Daoy (cell line): ENCODE measurements around the gene CAPRIN2. TPM values are rescaled to one million over a fixed set of nuclear protein-coding genes. Genes with fewer than 3 reads are reported as not detected.
A peak's percentile ranks its signal among the peaks of the same experiment; 100 is the strongest.

Experiments used
- DNase-seq: peaks from one replicate; pipeline ENCODE4 v3.0.0-alpha.2; 2015; ENCODE audit warnings: low read depth
- total RNA-seq: library from RNA; depleted of rRNA; stranded (reverse); fragments of >200 nt; shearing (Covaris generic); gene quantifications from 2 replicates; pipeline ENCODE4 v1.2.3, GENCODE V29; 2014; rRNA removed

Gene CAPRIN2, protein sequence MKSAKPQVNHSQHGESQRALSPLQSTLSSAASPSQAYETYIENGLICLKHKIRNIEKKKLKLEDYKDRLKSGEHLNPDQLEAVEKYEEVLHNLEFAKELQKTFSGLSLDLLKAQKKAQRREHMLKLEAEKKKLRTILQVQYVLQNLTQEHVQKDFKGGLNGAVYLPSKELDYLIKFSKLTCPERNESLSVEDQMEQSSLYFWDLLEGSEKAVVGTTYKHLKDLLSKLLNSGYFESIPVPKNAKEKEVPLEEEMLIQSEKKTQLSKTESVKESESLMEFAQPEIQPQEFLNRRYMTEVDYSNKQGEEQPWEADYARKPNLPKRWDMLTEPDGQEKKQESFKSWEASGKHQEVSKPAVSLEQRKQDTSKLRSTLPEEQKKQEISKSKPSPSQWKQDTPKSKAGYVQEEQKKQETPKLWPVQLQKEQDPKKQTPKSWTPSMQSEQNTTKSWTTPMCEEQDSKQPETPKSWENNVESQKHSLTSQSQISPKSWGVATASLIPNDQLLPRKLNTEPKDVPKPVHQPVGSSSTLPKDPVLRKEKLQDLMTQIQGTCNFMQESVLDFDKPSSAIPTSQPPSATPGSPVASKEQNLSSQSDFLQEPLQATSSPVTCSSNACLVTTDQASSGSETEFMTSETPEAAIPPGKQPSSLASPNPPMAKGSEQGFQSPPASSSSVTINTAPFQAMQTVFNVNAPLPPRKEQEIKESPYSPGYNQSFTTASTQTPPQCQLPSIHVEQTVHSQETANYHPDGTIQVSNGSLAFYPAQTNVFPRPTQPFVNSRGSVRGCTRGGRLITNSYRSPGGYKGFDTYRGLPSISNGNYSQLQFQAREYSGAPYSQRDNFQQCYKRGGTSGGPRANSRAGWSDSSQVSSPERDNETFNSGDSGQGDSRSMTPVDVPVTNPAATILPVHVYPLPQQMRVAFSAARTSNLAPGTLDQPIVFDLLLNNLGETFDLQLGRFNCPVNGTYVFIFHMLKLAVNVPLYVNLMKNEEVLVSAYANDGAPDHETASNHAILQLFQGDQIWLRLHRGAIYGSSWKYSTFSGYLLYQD
- 11.7 and 14.8 TPM in 2 replicates for total RNA-seq

DNA sequence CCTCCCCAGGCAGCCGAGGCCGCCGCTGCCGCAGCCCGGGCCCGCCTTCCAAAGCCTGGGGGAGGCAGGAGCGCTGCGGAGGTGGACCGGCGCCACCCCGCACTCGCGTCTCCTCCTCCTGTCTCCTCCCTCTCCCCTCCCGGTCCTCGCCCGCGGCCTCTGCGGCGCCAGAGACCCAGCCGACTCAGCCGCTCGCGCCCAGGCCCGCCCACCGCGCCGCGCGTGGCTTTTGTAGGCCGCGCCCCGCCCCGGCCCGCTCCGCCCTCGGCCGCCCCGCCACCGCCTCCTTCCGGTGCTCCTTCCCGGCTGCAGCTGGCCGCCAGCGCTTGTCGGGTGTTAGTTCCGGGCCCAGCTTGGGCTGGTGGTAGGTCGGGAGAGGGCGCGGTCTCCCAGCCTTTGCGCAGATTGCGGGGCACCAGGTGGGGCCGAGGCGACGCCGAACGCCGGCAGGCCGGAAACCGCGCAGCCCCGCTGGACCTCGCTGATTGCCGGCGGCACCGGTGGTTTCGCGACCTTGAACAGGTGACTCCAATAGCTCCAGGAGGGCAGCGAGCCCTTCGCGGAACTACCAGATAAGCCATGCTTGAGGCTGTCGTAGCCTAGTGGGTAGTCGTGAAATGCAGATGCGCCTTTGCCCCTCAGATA, at the start of gene CAPRIN2:
TSS of gene CAPRIN2 (minus strand) at position 202 of the 645 bp plus-strand sequence. CDS start 1,431 bp downstream, outside the sequence.
- DNase-seq = peak; percentile 99

DNA sequence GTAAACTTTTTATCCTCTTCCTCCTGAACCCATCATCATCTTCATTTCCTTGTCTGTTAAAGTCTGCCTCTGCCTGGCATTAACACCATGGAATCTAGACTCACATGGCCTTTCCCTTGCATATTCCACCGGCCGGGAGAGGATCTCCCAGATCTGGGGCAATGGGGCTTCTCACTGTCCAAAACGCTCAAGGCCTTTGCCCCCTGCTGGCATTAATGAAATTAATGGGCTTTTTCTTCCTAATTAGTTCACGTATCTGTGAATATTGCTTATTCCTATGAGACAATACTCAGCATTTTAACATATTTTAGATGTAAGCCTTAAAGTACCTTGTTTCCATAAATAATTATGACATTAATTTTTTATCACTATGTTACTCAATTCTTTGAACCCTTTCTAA, 42.9 kb upstream of the CAPRIN2 start:
- no peak for DNase-seq

DNA sequence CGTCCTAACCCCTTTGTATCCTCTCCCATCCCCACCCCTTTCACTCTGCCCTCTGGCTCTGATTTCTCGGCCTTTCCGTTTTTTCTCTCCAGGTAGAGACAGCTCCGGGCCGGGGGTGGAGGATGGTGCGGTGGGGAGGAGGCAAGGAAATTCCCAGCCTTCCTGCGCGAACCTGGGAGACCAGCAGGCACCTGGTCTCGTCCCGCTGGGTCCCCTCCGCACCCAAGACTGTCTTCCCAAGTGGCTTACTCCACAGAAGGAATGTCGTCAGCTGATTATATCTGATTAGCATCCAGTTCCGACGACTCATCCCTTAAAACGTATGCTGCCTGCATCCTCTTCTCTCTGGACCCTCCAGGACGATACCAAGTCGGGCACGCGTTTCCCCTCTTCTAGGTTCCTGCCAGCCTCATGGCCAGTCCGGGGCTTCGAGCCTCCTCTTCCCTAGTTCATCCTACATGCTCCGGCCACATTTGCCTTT, 42.2 kb upstream of the CAPRIN2 start:
- peak; percentile 68 for DNase-seq

DNA sequence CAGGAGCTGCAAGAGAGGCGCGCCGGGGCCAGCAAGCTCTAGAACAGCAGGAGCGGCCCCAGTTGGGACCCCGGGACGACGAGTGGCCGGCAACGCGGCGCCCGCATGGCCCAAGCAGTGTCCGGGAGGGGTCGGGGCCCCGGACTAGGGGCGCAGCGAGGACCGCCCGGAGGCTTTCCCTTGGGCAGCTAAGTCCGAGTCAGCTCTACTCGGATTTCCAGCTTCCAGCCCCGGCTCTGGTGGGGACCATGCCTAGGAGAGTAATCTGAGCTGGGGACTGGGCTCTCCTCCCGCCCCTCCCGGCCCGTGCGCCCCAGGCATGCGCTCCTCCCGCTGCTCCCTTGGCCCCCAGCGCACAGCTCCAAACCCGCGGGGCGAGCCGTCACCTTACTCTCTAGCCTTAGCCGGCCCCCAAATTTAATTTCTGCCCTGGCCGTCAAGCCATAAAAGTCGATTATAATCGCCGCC, 41.6 kb upstream of the CAPRIN2 start:
- peak; percentile 83 for DNase-seq

DNA sequence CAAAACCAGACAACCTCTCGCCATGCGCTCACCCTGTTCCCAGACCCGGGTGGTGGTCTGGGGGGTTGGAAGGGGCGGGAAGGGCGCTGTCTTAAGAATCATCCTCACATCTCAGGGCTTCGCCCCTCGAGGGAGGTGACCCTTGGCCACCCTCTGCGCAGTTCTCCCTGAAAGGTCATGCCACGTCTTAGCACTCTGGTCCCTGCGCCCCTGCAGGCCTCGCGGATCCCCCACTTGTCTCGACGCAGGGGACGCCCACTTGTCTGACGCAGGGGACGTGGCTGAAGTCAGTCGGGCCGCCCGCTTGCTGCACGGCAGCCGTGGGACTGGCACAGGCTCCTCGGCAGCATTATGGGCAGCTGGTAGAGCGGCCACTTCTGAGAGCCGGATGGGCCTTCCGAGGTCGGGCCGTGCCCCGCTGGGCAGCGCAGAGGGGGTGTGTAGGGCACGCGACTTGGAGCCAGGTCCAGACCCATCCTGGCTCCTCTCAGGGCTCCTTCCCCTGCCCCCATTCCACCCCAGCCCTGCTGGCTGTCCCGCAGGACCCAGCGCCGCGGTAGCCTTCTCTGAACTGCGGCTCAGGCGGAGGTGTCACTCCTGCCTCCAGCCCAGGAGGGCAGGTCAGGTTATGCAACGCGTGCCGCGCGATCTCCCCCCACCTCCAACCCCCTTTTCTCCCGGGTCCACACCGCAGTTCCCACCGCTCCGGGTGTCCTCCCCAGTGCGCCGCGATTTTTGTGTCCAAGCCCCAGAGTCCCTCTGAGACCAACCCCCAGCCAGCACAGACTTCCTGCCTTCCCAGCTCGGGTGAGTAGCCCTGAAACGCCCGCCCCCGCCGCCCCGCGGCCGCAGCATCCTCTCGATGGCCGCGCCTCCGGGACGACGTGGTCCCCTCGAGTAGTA, 40.9 kb upstream of the CAPRIN2 start:
- DNase-seq = peak; percentile 94

DNA sequence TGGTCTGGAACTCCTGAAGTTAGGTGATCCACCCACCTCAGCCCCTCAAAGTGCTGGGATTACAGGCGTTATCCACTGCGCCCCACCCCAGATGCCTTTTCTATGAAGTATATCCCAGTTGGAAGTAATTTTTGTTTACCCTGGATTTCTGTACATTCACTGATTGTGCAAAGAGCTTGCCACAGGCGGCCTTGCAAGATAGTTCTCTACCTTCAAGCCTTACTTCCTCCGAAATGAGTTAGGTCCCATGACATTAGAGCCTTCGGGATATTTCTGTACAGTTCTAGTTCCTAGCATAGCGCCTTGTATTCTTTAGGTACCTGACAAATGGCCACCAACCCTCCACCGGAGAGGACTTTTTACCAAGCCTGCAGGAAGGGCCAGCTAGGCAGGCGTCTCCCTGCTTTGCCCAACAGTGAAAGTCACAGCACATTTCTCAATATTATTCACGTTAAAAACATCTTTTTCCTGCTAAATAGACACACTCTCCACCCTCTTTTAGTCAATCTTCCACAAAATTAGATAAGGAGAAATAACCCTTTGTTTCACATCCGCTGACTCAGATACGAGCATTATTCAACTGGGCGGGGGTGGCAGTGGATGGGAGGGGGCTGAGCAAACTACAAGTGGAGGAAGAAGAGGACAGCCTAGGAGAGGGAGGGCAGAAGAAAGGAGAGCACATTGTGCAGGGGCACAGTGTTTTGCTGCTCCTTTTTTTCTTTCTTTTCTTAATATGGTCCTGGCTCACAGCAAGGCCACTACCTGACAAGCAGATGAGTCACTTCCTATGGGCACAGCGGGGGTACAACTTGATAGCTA, 40.0 kb upstream of the CAPRIN2 start:
- DNase-seq = peak; percentile 98

DNA sequence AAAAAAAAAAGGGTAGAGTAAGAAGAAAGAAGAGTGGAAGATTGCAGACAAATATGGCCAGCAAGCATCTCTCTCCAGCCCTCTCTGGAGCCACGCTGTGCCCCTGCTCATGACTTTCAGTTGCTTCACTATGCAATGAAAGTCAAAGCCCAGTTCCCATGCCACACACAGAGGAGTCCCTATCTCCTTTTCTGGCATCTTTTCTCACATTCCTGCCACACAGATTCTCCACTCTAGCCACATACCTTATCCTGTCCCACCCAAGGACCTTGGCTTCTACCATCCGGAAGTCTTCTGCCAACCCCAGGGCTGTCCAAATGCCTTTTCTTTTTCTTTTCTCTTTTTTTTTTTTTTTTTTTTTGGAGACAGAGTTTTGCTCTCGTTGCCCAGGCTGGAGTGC, 39.3 kb upstream of the CAPRIN2 start:
- peak; percentile 38 for DNase-seq

DNA sequence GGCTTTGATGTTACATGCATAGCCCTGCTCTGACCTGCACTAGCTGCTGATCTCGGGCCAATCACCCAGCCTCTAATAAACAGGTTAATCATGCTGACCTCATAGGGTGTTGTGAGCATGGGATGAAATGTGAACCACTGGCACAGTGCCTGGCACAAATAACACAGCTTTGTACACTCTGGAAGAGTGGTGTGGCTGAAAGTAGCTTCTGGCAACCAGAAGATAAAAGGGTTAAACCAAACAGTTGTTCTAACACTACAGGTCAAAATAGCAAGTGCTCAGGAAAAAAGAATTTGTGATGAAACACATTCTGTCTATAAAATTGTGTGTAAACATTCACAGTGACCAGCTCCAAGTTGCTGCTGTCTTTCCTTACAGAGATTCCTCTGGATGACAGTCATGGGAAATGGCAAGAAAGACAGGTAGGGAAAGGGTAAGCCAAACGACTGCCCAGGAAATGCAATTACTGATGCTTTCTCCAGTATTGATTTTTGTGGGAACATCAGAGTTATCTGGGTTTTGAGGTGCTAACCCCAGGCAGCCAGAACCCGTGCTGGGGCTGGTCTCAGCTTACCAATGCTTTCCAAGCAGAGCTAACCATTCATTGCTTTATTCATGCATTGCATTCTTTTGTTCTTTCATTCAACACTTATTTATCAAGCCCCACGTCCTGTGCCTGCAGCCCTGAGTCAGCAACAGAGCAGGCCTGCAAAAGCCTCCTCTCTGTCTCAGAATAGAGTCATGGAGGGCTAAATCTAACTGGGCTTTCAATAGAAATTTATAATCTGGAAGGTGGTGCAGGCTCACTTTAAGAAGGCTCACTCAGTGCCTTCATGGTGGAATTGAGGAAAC, 38.1 kb upstream of the CAPRIN2 start:
- peak; percentile 57 for DNase-seq

DNA sequence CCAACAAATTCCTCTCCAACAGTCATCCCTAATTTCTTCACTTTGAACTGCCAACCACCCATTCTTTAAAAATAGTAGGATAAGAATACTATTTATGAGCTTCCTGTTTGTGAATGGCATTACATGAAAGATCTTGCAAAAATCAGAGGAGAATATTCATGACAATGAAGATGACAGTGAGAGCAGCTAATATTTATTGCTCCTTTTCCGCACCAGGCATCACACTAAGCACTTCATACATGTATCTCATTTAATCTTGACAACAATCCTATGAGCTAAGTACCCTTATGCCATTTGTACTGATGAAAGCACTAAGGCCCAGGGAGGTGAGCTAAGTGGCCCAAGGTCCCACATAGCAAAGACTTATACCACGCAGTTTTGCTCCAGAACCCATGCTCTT, 37.3 kb upstream of the CAPRIN2 start:
- DNase-seq = no peak

DNA sequence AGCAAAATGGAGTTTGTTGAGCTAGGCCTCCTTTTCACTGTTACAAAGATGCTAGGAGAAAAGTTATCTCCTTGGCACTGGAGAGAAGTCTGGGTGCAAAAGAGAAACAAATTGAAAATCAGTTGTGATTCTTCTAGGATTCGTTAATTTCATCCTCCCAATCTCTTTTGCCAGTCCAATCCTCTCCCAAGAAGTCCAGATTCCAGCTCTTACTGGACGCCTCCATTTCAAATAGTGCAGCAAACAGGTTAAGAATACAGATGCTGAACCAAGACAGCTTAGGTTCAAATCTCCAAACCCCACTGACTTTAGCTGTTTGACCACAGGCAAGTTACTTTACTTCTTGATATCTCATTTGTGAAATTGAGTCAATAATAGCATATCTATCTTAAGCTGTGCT, 34.0 kb upstream of the CAPRIN2 start:
- no peak for DNase-seq

DNA sequence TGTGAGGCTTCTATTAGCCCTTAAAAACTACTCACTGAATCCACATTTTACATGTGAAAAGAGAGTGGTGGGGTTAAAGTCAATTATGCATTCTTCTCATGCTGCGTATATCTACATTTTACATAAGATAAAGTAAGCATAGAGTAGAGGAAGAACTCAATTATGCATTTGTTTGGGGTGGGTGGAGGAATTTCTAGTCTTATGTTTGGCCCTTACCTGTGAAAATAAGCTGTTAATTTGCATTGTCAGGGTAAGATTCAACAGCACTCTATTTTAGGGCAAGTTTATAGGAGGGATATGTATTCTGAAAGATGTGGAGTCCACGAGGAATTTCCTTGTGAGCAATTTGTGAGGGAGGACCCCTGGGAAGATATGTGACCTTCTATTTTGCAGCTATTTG, 30.9 kb upstream of the CAPRIN2 start:
- no peak for DNase-seq

DNA sequence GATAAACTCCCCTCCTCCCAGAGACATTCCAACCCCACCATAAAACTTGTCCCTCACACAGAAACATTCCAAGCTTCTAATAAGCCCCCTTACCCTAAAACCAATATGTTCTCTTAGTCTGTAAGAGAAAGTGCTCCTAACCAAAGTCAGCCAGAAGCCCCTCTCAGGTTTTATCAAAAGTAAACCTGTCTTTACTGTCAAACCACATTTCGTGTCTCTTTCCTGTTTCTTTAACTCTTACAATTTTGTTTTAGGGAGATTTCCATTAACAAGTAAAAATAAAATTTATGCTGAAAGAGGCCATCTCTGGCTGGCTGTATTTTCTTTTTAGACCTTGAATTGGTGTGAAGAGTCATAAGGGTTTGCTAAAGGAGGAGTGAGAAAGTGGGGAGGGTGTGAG, 29.8 kb upstream of the CAPRIN2 start:
- no peak for DNase-seq

DNA sequence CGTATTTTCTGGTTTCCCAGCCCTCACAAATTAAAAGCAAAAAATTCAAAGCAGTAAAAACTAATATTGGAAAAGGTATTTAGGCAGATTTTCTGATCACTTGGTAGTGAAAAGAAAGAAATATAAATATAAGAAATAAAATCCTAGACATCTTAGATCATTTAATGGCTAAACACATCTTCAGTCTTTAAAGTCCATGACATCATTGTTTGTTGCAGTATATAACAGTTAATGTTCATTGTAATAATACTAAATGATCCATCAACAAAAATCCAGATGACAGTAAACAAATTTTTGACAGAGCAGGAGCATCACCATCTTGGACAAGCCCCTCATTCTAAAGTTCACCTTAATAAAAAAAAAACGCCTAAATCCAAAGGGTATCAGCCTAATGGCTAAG, 29.2 kb upstream of the CAPRIN2 start:
- no peak for DNase-seq

DNA sequence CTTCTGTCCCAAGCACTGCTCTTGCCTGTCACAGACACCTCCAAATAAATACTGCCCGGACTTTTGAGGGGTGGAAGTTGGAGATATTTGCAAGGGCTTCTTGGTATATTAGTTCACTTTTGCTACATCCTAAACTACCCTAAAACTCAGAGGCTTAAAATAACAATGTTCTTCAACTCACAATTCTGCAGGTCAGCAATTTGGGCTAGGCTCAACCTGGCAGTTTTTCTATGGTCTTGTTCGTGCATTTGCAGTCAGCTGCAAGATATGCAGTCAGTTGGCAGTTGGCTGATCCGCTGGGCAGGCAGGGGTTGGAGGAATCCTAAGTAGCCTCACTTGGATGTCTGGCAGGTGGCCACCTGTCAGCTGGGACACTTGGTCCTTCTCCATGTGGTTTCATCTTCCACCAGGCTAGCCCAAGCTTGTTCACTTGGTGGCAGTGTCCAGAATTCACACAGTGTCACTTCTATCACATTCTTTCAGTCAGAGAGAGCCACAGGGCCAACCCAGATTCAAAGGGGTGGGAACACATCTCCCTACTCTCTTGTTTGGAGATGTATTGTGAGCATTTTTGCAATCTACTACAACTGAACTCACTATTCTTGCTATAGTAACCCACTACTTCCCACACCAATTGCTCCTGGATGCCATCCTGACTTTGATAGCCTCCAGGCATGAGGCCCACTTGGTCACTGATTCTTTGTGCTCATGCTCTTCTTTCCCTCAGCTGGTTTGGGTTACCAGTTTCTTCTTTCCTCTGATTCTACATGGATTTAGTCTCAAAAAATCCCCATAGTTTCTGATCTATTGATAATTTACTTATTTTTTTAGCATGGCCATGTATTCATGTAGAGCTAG, 27.8 kb upstream of the CAPRIN2 start:
- DNase-seq = no peak

DNA sequence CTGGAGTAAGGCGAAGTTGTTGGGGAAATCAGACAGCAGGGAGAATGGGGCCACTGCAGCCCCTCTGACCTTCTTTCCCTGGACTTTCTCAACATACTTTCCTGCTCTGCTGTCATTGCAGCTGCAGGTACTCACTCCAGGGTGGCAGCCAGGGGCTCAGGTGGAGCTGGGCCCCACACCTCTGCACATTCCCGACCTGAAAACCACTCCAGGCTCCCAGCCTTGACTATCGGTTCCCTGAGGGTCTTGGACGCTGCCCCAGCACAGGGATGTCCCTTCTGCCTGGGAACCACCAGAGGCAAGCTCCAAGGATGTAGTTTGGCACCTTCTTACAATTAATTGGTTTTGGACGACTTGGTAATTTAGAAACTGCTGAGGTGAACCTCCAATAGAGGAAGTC, 24.8 kb upstream of the CAPRIN2 start:
- DNase-seq = no peak

DNA sequence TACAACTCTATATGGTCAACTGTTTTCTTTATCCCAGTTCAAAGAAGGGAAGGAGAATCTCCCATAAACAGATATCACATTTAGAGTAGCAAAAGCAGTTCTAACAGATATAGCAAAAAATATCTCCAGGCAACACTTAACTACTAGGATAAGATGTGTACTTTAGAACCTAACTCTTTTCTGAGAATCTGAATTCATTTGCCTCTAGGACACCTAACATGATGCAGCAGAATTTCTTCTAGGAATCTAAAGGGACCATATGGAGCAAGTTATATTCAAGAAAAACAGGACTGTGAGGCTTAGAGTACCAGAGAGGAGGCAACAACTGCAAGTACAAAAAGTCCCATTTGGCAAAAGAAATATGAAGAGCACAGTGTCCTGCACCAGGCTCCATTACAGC, 24.4 kb upstream of the CAPRIN2 start:
- DNase-seq = no peak

DNA sequence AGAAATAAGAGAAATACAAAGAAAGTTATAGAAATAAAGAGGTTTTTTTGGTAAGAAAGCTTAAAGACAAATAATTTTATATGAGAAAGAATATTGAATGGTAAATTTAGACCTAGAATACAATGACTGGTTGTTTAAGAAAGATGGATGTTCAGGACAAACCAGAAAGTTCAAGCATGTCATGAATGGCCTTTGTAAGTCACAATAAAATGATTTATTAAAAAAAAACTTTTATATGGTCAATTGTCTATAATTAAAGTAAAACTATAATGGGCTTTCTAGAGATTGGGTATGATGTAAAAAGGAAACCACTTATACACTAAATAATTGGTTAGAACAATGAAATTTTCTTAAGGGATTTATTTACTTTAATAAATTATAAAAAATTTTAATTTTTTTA, 19.8 kb upstream of the CAPRIN2 start:
- no peak for DNase-seq

DNA sequence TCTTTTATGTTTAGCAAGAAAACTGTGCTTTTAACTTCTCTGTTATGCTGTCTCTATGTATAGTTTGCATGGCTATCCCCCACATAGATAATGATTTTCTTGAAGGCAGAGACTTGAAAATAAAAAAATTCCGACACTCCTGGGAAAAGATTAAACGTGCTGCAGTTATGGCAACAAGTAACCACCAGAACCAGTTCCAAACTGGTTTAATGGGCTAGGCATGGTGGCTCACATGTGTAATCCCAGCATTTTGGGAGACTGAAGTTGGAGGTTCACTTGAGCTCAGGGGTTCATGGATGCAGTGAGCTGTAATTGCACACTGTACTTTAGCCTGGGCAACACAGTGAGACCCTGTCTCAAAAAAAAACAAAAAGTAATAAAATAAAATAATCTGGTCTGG, 15.1 kb upstream of the CAPRIN2 start:
- DNase-seq = no peak
